ENCODE data around the gene PARVA. TPM values are rescaled to one million over a fixed set of nuclear protein-coding genes. Genes with fewer than 3 reads are reported as not detected.

Gene PARVA
- total and polyA plus RNA-seq, 9 of the 15 experiments (the other 6 are each of a cell fraction or from before 2014, with no cell fraction given), result 0.11 TPM; not detected in 8

DNA sequence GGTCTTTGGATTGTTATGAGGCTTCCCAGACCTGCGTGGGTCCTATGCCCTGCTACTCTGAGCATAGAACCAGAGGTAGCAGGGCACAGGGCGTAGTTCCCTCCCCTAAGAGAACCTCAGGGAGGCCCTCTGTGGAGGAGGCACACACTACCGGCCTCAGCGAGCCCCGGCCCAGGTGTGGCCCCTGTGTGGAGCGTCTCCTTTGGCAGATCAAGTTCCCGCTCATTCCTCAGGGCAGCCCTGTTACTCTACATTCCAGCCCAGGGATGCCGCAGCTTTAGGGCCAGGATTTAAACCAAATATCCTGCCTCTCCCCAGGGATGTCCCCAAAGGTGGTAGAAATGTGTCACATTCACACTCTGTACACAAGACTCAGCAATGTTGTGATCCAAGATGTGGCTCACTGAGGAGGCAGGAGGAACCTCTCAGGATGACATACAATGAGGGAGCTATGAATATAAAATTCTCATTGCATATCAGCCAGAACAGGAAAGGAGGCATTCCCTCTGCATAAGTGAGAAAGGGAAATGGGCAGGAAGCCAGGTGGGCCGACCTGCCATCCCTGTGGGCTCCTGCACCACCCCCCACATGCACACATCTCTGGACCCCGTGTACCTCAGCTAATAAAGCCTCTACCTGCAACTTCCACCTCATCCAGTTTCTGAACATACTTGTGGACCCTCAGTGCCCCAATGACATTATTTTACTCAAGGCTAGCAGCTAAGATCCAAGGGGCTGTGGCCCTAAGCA is 165.0 kb downstream of the PARVA start:
- Histone ChIP-seq H3K36me3 (ENCODE audit: control insufficient read depth, insufficient read depth, low read length) (no peaks in the 10 kb centered on the region), H3K27me3 (ENCODE audit: control insufficient read depth in 2 of 2, insufficient read depth in 2 of 2, low read length in 2 of 2) (peaks cover 21 to 73% of the 10 kb centered on the region in 2 experiments), H3K4me3 (no peak overlapping the region), H2AFZ (ENCODE audit: low read depth, low read length) (no peak overlapping the region), H3K4me2 (ENCODE audit: insufficient read depth, low read length) (no peak overlapping the region), H3K9me1 (ENCODE audit: control insufficient read depth, insufficient read depth, low read length) (no peaks in the 10 kb centered on the region), H3K27ac (ENCODE audit: extremely low read depth, low read depth, low read length) (no peak overlapping the region), H3K79me2 (ENCODE audit: control insufficient read depth, insufficient read depth, low read length) (no peaks in the 10 kb centered on the region), H3K9me3 (replicated peaks; ENCODE audit: control insufficient read depth, insufficient read depth, low read depth, low read length) (no peaks in the 10 kb centered on the region), H3K4me1 (replicated peaks in 1 of 2; ENCODE audit: control insufficient read depth in 2 of 2, insufficient read depth in 2 of 2, low read length in 2 of 2) (no peaks in the 10 kb centered on the region), H3K9ac (ENCODE audit: insufficient read depth in 1 of 2, low read depth in 2 of 2, low read length in 2 of 2) (no peak overlapping the region), H4K20me1 (replicated peaks; ENCODE audit: control insufficient read depth, insufficient read depth, low read length) (no peaks in the 10 kb centered on the region; the same call in 1 of the 2 replicates)
- POLR2A ChIA-PET, result no interaction called here
- TF ChIP-seq POLR2G (IDR thresholded peaks at IDR 0.05; ENCODE audit: low read depth, low read length) (no peak), RBM15 (IDR thresholded peaks at IDR 0.05; ENCODE audit: insufficient read depth, low read length) (no peak), ZNF785 (CRISPR knock-in tag; IDR thresholded peaks at IDR 0.05) (no peak), DPF2 (IDR thresholded peaks at IDR 0.05) (no peak), ZNF140 (CRISPR knock-in tag; IDR thresholded peaks at IDR 0.05) (no peak), EGR1 (conservative IDR thresholded peaks at IDR 0.05) (no peak), ARNT (IDR thresholded peaks at IDR 0.05) (no peak), PRPF4 (IDR thresholded peaks at IDR 0.05; ENCODE audit: insufficient read depth, low read depth, low read length, poor library complexity, severe bottlenecking) (no peak)
- TF ChIP-seq, protein P1, sequence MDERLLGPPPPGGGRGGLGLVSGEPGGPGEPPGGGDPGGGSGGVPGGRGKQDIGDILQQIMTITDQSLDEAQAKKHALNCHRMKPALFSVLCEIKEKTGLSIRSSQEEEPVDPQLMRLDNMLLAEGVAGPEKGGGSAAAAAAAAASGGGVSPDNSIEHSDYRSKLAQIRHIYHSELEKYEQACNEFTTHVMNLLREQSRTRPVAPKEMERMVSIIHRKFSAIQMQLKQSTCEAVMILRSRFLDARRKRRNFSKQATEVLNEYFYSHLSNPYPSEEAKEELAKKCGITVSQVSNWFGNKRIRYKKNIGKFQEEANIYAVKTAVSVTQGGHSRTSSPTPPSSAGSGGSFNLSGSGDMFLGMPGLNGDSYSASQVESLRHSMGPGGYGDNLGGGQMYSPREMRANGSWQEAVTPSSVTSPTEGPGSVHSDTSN (CRISPR knock-in tag; IDR thresholded peaks at IDR 0.05; ENCODE audit: low read depth), result no peak
- TF ChIP-seq, protein P1 (tag; conservative IDR thresholded peaks at IDR 0.05; ENCODE audit: low read depth), result no peak
- TF ChIP-seq, protein P2, sequence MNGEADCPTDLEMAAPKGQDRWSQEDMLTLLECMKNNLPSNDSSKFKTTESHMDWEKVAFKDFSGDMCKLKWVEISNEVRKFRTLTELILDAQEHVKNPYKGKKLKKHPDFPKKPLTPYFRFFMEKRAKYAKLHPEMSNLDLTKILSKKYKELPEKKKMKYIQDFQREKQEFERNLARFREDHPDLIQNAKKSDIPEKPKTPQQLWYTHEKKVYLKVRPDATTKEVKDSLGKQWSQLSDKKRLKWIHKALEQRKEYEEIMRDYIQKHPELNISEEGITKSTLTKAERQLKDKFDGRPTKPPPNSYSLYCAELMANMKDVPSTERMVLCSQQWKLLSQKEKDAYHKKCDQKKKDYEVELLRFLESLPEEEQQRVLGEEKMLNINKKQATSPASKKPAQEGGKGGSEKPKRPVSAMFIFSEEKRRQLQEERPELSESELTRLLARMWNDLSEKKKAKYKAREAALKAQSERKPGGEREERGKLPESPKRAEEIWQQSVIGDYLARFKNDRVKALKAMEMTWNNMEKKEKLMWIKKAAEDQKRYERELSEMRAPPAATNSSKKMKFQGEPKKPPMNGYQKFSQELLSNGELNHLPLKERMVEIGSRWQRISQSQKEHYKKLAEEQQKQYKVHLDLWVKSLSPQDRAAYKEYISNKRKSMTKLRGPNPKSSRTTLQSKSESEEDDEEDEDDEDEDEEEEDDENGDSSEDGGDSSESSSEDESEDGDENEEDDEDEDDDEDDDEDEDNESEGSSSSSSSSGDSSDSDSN (IDR thresholded peaks at IDR 0.05; ENCODE audit: borderline replicate concordance in 1 of 2, low read depth in 2 of 2, low read length in 2 of 2), result no peak
- TF ChIP-seq, protein P3, sequence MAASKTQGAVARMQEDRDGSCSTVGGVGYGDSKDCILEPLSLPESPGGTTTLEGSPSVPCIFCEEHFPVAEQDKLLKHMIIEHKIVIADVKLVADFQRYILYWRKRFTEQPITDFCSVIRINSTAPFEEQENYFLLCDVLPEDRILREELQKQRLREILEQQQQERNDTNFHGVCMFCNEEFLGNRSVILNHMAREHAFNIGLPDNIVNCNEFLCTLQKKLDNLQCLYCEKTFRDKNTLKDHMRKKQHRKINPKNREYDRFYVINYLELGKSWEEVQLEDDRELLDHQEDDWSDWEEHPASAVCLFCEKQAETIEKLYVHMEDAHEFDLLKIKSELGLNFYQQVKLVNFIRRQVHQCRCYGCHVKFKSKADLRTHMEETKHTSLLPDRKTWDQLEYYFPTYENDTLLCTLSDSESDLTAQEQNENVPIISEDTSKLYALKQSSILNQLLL (CRISPR knock-in tag; IDR thresholded peaks at IDR 0.05; ENCODE audit: borderline replicate concordance), result no peak
- in situ Hi-C loops (cut with MboI), result no loop called here
- intact Hi-C loops (cut with micrococcal nuclease), result no loop called here
- 1% methylated on average over 10 of the region's 10 CpGs for WGBS (ENCODE audit: insufficient coverage, low coverage, missing lambda C conversion rate)
- no TSS peak for BruUV-seq (replicated peaks)
- FAIRE-seq (no peak), ATAC-seq (no peak), DNase-seq (ENCODE audit: extremely low read depth in 1 of 4, low spot score in 3 of 4) (no peak)
- CTCF ChIA-PET (ENCODE audit: low intra/inter-chr PET ratio), result no interaction called here

All from K562 (cell line).